SK-N-SH treated with all-trans-retinoic acid at 6 μM for 48 hours (cell line): ENCODE results near the gene CDX1.
A peak's percentile ranks its signal among the peaks of the same experiment; 100 is the strongest.

Experiments used
- ATAC-seq: fragments of 200-7000 bp; cut with Tn5 transposase; 3 replicates; pipeline ENCODE4 v1.9.1; 2020; ENCODE audit warnings: mild to moderate bottlenecking, moderate library complexity
- ARNTL ChIP-seq: fragments of 450-650 bp; formaldehyde crosslinking; IDR thresholded peaks from 2 replicates; pipeline ENCODE4 v1.5.0; 2020; ENCODE audit warnings: low read depth, mild to moderate bottlenecking, moderate library complexity, borderline replicate concordance
- BACH2 ChIP-seq: fragments of 250-450 bp; sonication (Bioruptor Pico); IDR thresholded peaks from 2 replicates; pipeline ENCODE4 v1.9.0; 2021; ENCODE audit warnings: mild to moderate bottlenecking, borderline replicate concordance
- CSDC2 ChIP-seq: fragments of 250-450 bp; sonication (Bioruptor Pico); IDR thresholded peaks from 2 replicates; pipeline ENCODE4 v1.5.0; 2020; ENCODE audit warnings: mild to moderate bottlenecking, moderate library complexity
- ESRRG ChIP-seq: fragments of 250-450 bp; sonication (Bioruptor Pico); IDR thresholded peaks from 2 replicates; pipeline ENCODE4 v1.6.1; 2021; ENCODE audit warnings: mild to moderate bottlenecking
- GLIS3 ChIP-seq: fragments of 250-450 bp; sonication (Bioruptor Pico); IDR thresholded peaks from 2 replicates; pipeline ENCODE4 v1.5.0; 2020; ENCODE audit warnings: mild to moderate bottlenecking, moderate library complexity
- ISL1 ChIP-seq: fragments of 250-450 bp; sonication (Bioruptor Pico); IDR thresholded peaks from 2 replicates; pipeline ENCODE4 v2.1.2; 2022; ENCODE audit warnings: mild to moderate bottlenecking, moderate library complexity
- OSR1 ChIP-seq: fragments of 250-450 bp; sonication (Bioruptor Pico); IDR thresholded peaks from 2 replicates; pipeline ENCODE4 v1.8.0; 2022; ENCODE audit warnings: moderate library complexity, mild to moderate bottlenecking, inconsistent platforms
- PPARA ChIP-seq: fragments of 250-450 bp; sonication (Bioruptor Pico); IDR thresholded peaks from 2 replicates; pipeline ENCODE4 v1.5.0; 2020; ENCODE audit warnings: mild to moderate bottlenecking, borderline replicate concordance
- RARB ChIP-seq: fragments of 250-450 bp; sonication (Bioruptor Pico); IDR thresholded peaks from 2 replicates; pipeline ENCODE4 v1.8.0; 2021; ENCODE audit warnings: mild to moderate bottlenecking, moderate library complexity
- SNAI2 ChIP-seq: fragments of 250-450 bp; sonication (Bioruptor Pico); IDR thresholded peaks from 2 replicates; pipeline ENCODE4 v1.5.0; 2020; ENCODE audit warnings: mild to moderate bottlenecking, moderate library complexity
- TCF4 ChIP-seq: fragments of 250-450 bp; sonication (Bioruptor Pico); IDR thresholded peaks from 2 replicates; pipeline ENCODE4 v1.8.0; 2021; ENCODE audit warnings: mild to moderate bottlenecking, moderate library complexity, borderline replicate concordance
- ZC3H10 ChIP-seq: fragments of 250-450 bp; sonication (Bioruptor Pico); IDR thresholded peaks from 2 replicates; pipeline ENCODE4 v1.5.1; 2021; ENCODE audit warnings: mild to moderate bottlenecking, moderate library complexity
- ZFP3 ChIP-seq: fragments of 250-450 bp; sonication (Bioruptor Pico); IDR thresholded peaks from 2 replicates; pipeline ENCODE4 v1.5.0; 2020; ENCODE audit warnings: mild to moderate bottlenecking, moderate library complexity
- ZFP30 ChIP-seq: fragments of 450-650 bp; formaldehyde crosslinking; IDR thresholded peaks from 2 replicates; pipeline ENCODE4 v1.5.0; 2022; ENCODE audit warnings: mild to moderate bottlenecking, moderate library complexity
- ZNF565 ChIP-seq: fragments of 450-650 bp; formaldehyde crosslinking; conservative IDR thresholded peaks from 2 replicates; pipeline ENCODE4 v1.5.0; 2020; ENCODE audit warnings: low read depth, mild to moderate bottlenecking, moderate library complexity
- ZNF70 ChIP-seq: fragments of 450-650 bp; formaldehyde crosslinking; IDR thresholded peaks from 2 replicates; pipeline ENCODE4 v1.5.0; 2020; ENCODE audit warnings: mild to moderate bottlenecking, moderate library complexity
- ZNF8 ChIP-seq: fragments of 450-650 bp; formaldehyde crosslinking; IDR thresholded peaks from 2 replicates; pipeline ENCODE4 v1.5.0; 2020; ENCODE audit warnings: mild to moderate bottlenecking, moderate library complexity
- TF ChIP-seq, protein P1 (sequence below): fragments of 250-450 bp; sonication (Bioruptor Pico); IDR thresholded peaks from 2 replicates; pipeline ENCODE4 v1.5.0; 2020; ENCODE audit warnings: mild to moderate bottlenecking, moderate library complexity
- TF ChIP-seq, protein P2 (sequence below): fragments of 250-450 bp; sonication (Bioruptor Pico); IDR thresholded peaks from 2 replicates; pipeline ENCODE4 v1.5.1; 2021; ENCODE audit warnings: mild to moderate bottlenecking, moderate library complexity
- TF ChIP-seq, protein P3 (sequence below): fragments of 250-450 bp; sonication (Bioruptor Pico); IDR thresholded peaks from 2 replicates; pipeline ENCODE4 v1.8.0; 2021; ENCODE audit warnings: low read depth, mild to moderate bottlenecking, moderate library complexity, borderline replicate concordance
- TF ChIP-seq, protein P4 (sequence below): fragments of 250-450 bp; sonication (Bioruptor Pico); IDR thresholded peaks from 2 replicates; pipeline ENCODE4 v1.8.0; 2020; ENCODE audit warnings: mild to moderate bottlenecking, moderate library complexity, borderline replicate concordance

Gene CDX1

DNA sequence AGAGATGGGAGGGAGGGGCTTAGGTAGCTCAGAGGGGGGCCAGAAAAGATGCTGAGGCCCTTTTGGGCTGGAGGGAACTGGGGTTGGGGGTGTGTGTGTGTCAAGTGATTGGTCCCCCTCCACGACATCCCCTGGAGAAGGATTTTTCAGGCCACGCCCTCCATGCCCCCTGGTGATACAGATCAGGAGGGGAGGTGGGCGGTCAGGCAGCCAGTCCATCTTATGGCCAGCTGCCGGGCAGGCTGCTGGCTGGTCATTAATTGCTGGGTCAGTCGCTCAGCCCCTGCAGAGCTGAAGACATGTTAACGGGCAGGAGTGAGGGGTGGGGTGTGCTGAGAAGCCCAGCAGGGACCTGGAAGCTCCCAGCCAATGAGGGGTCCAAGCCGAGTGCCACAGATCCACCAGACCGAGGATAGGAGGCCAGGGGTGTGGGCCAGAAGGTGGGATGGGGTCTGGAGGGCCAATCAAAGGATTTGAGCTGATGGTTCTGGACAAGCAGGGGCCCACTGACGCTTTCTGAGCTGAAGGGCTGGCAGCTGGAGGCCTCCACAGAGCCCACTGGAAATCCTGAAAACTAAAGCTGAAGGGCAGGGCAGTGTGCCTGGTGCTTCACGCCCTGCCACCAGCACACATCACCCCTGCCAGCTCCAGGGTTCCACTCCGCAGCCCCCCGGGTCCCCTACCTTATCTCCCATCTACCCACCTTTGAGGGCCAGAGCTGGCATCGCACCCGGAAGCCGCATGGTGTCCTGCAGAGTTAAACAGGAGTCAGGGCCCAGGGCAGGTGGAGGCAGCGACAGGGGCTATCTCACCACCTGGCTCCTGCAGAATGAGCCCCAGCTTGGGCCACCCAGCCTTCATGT lies 30.0 kb upstream of the CDX1 start (continued):
- TF ChIP-seq, protein P1, sequence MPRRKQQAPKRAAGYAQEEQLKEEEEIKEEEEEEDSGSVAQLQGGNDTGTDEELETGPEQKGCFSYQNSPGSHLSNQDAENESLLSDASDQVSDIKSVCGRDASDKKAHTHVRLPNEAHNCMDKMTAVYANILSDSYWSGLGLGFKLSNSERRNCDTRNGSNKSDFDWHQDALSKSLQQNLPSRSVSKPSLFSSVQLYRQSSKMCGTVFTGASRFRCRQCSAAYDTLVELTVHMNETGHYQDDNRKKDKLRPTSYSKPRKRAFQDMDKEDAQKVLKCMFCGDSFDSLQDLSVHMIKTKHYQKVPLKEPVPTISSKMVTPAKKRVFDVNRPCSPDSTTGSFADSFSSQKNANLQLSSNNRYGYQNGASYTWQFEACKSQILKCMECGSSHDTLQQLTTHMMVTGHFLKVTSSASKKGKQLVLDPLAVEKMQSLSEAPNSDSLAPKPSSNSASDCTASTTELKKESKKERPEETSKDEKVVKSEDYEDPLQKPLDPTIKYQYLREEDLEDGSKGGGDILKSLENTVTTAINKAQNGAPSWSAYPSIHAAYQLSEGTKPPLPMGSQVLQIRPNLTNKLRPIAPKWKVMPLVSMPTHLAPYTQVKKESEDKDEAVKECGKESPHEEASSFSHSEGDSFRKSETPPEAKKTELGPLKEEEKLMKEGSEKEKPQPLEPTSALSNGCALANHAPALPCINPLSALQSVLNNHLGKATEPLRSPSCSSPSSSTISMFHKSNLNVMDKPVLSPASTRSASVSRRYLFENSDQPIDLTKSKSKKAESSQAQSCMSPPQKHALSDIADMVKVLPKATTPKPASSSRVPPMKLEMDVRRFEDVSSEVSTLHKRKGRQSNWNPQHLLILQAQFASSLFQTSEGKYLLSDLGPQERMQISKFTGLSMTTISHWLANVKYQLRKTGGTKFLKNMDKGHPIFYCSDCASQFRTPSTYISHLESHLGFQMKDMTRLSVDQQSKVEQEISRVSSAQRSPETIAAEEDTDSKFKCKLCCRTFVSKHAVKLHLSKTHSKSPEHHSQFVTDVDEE (CRISPR knock-in tag) = no peak
- TF ChIP-seq ZFP30 (CRISPR knock-in tag) (no peak), BACH2 (CRISPR knock-in tag) (no peak)

DNA sequence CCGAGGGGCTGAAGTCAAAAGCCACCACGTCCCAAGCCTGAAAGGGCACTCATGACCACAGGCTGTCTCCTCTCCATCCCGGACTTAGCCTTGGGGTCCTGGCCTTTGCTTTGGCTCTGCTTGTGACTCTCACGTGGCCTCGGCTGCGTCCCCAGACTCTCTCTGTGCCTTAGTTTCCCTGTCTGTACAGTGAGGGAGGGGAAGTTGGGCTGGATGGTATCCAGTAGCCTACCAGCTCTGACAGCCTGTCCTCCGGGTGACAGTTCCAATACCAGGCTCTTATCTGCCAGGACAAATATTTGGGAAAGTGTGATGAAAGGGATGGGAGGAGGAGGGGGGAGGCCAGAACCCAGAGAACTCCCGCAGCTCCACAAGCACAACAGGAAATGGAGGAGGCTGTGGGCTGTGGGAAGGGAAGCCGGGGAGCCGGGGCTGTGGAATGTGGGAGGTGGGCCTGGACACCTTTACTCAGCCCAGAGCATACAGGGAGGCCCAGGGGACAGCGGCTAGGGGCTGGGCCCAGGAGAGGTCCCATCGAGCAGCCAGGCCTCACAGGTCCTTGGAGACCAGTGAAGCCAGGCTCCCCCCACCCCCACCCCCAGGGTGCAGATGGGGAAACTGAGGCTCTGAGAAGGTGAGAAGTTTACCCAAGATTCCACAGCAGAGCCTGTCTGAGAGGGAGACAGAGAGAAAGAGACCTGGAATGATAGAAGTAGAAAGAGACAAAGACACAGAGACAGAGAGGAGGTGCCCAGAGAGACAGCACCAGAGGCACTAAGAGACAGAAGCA lies 29.2 kb upstream of the CDX1 start:
- no peak for TF ChIP-seq ZNF565 (CRISPR knock-in tag)
- no peak for TF ChIP-seq PPARA
- no peak for TF ChIP-seq ARNTL
- TF ChIP-seq ESRRG = no peak
- TF ChIP-seq, all 23 proteins: peak for 0
- ATAC-seq = no peak

DNA sequence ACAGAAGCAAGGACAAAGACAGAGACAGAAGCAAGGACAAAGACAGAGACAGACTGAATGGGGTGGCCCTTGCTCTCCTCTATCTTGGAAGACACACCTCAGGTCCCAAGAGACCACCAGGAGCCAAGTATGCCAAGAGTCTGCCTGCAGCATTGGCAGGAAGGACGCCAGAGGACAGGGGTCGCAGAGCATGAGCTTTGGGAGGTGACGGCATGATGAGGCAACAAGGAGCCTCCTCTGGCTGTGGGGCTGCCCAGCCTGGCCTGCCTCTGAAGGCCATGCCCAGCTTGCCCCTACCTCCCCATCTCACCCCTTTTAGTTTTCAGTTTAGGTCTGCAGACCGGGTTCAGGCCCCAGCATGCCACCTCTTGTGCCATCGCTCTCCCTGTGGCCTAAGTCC lies 28.6 kb upstream of the CDX1 start:
- no peak for TF ChIP-seq RARB (CRISPR knock-in tag)
- TF ChIP-seq GLIS3 = no peak
- TF ChIP-seq, protein P2, sequence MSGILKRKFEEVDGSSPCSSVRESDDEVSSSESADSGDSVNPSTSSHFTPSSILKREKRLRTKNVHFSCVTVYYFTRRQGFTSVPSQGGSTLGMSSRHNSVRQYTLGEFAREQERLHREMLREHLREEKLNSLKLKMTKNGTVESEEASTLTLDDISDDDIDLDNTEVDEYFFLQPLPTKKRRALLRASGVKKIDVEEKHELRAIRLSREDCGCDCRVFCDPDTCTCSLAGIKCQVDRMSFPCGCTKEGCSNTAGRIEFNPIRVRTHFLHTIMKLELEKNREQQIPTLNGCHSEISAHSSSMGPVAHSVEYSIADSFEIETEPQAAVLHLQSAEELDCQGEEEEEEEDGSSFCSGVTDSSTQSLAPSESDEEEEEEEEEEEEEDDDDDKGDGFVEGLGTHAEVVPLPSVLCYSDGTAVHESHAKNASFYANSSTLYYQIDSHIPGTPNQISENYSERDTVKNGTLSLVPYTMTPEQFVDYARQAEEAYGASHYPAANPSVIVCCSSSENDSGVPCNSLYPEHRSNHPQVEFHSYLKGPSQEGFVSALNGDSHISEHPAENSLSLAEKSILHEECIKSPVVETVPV = no peak
- TF ChIP-seq ESRRG = no peak
- TF ChIP-seq, protein P3, sequence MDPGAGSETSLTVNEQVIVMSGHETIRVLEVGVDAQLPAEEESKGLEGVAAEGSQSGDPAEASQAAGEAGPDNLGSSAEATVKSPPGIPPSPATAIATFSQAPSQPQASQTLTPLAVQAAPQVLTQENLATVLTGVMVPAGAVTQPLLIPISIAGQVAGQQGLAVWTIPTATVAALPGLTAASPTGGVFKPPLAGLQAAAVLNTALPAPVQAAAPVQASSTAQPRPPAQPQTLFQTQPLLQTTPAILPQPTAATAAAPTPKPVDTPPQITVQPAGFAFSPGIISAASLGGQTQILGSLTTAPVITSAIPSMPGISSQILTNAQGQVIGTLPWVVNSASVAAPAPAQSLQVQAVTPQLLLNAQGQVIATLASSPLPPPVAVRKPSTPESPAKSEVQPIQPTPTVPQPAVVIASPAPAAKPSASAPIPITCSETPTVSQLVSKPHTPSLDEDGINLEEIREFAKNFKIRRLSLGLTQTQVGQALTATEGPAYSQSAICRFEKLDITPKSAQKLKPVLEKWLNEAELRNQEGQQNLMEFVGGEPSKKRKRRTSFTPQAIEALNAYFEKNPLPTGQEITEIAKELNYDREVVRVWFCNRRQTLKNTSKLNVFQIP = no peak
- no peak for TF ChIP-seq ZNF8
- no peak for TF ChIP-seq ZC3H10 (CRISPR knock-in tag)
- TF ChIP-seq ZNF70 = no peak
- no peak for TF ChIP-seq OSR1 (CRISPR knock-in tag)
- TF ChIP-seq ZFP3 (CRISPR knock-in tag) = no peak
- TF ChIP-seq ZFP30 (CRISPR knock-in tag) = no peak
- TF ChIP-seq, protein P4, sequence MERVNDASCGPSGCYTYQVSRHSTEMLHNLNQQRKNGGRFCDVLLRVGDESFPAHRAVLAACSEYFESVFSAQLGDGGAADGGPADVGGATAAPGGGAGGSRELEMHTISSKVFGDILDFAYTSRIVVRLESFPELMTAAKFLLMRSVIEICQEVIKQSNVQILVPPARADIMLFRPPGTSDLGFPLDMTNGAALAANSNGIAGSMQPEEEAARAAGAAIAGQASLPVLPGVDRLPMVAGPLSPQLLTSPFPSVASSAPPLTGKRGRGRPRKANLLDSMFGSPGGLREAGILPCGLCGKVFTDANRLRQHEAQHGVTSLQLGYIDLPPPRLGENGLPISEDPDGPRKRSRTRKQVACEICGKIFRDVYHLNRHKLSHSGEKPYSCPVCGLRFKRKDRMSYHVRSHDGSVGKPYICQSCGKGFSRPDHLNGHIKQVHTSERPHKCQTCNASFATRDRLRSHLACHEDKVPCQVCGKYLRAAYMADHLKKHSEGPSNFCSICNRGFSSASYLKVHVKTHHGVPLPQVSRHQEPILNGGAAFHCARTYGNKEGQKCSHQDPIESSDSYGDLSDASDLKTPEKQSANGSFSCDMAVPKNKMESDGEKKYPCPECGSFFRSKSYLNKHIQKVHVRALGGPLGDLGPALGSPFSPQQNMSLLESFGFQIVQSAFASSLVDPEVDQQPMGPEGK (CRISPR knock-in tag) = no peak
- TF ChIP-seq PPARA = no peak
- TF ChIP-seq ZNF565 (CRISPR knock-in tag) = no peak
- no peak for ATAC-seq

DNA sequence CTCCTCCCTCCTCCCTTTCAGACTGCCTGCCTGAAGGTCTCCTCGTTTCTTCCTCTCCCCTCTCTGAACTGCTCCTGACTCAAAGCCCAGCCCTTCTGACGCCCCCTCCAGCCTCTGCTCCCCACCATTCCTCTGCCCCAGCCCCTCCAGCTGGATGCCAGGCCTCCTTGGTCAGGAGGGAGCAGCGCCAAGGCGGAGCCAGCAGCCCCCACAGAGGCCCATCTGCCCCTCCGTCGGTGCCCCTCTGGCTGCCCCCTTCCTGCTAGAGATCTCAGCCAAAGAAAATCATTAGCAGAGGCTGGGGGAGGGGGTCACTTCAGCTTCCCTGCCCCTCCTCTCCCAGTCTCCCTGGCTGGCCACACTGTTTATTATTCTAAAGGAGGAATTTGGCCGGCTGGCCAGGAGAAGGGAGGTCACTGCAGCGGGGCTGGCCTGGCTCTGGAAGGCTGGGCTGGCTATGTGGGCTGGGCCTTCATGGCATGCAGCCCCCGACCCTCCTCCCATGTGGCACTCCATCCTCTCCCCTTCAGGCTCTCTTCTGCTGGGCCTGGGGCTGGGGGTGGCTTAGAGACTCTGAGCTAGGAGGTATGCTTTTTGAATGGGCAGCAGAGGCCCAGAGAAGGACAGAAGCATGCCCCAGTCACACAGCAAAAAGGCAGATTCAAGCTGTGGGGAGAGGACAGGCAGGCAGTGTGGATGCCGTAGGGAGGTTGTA lies 27.9 kb upstream of the CDX1 start:
- ATAC-seq = peak; percentile 62
- no peak for TF ChIP-seq CSDC2 (CRISPR knock-in tag)
- no peak for TF ChIP-seq SNAI2 (CRISPR knock-in tag)
- peak; percentile 62 for TF ChIP-seq TCF4 (CRISPR knock-in tag)
- no peak for TF ChIP-seq ZNF565 (CRISPR knock-in tag)
- TF ChIP-seq BACH2 (CRISPR knock-in tag) = no peak
- no peak for TF ChIP-seq PPARA
- TF ChIP-seq, protein P3 = no peak
- 0 out of 2 replicates have a peak, but pooled peaks have one; percentile 15 for TF ChIP-seq ISL1
- TF ChIP-seq ZNF70 = no peak; the same call in 1 of the 2 replicates
- TF ChIP-seq GLIS3 = no peak
- no peak for TF ChIP-seq ESRRG
- TF ChIP-seq, protein P1 (CRISPR knock-in tag) = peak; percentile 30; the same call in 1 of the 2 replicates
- no peak for TF ChIP-seq ZNF8
